ENCODE measurements around the gene ASB10. TPM values are rescaled to one million over a fixed set of nuclear protein-coding genes. Genes with fewer than 3 reads are reported as not detected.
A peak's percentile ranks its signal among the peaks of the same experiment; 100 is the strongest.

The ASB10 gene
- polyA plus RNA-seq, 1 experiment = not detected

DNA sequence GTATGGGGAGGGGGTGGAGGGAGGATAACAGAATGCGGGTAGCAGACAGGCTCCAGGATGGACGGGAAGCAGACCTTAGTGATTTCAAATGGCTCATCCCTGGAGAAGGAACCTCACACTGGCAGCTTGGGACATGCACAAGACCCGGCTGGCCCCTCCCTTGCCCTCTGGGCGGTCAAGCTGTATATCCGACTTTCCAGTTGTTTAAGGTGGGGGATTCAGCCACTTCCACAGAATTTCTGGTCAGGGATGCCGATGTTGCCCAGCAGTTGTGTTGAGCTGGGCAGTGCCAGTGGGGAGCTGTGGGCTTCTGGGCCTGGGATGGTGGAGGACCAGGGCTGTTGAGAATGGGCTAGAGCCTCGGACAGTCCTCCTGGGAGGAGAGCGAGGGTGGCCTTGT is 58.3 kb downstream of the ASB10 start:
- TF ChIP-seq, protein P1, sequence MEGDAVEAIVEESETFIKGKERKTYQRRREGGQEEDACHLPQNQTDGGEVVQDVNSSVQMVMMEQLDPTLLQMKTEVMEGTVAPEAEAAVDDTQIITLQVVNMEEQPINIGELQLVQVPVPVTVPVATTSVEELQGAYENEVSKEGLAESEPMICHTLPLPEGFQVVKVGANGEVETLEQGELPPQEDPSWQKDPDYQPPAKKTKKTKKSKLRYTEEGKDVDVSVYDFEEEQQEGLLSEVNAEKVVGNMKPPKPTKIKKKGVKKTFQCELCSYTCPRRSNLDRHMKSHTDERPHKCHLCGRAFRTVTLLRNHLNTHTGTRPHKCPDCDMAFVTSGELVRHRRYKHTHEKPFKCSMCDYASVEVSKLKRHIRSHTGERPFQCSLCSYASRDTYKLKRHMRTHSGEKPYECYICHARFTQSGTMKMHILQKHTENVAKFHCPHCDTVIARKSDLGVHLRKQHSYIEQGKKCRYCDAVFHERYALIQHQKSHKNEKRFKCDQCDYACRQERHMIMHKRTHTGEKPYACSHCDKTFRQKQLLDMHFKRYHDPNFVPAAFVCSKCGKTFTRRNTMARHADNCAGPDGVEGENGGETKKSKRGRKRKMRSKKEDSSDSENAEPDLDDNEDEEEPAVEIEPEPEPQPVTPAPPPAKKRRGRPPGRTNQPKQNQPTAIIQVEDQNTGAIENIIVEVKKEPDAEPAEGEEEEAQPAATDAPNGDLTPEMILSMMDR (IDR thresholded peaks at IDR 0.05; ENCODE audit: insufficient read depth, low read depth, low read length) = no peak
- POLR2A ChIA-PET = no interaction called here
- CTCF ChIA-PET = interaction anchor here (1.8 kb wide), 1 partner anchor 41 kb away, joined by 5 read pairs; no protein-coding TSS in a partner anchor
- no peak overlapping the region for H3K4me3 ChIP-seq (ENCODE audit: low read depth, low read length)
- peaks cover 44% of the 10 kb centered on the region for H3K36me3 ChIP-seq (ENCODE audit: control insufficient read depth, insufficient read depth, low read length)
- no peaks in the 10 kb centered on the region for H3K27me3 ChIP-seq (ENCODE audit: control insufficient read depth, insufficient read depth, low read length)
- no peak for DNase-seq (ENCODE audit: low read depth)

DNA sequence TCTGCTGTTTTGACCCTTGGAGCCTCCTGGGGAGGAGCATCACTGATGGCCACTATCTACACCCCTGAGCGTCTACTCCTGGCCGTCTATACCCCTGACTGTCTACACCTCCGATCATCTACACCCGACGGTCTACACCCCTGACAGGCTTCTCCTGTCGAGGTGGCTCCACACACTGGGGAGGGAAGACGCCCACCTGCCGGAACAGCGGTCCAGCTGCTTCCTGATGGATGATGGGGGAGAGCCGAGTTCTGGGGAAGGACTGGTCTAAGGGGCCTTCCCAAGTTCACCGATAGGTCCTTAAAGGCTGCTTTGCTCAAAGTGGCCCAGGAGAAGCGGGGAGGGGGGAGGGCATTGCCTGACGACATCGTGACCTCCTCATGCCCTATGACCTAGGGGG is 58.9 kb downstream of the ASB10 start:
- no peak for DNase-seq (ENCODE audit: low read depth)
- H3K36me3 ChIP-seq (ENCODE audit: control insufficient read depth, insufficient read depth, low read length) = peaks cover 47% of the 10 kb centered on the region
- no peaks in the 10 kb centered on the region for H3K27me3 ChIP-seq (ENCODE audit: control insufficient read depth, insufficient read depth, low read length)
- no peak overlapping the region for H3K4me3 ChIP-seq (ENCODE audit: low read depth, low read length)
- POLR2A ChIA-PET = no interaction called here
- CTCF ChIA-PET = interaction anchor here (0.7 to 1.8 kb wide), 3 partner anchors 12 to 411 kb away, joined by 3 to 5 read pairs (median 4); no protein-coding TSS in a partner anchor
- TF ChIP-seq, protein P1 (IDR thresholded peaks at IDR 0.05; ENCODE audit: insufficient read depth, low read depth, low read length) = no peak

DNA sequence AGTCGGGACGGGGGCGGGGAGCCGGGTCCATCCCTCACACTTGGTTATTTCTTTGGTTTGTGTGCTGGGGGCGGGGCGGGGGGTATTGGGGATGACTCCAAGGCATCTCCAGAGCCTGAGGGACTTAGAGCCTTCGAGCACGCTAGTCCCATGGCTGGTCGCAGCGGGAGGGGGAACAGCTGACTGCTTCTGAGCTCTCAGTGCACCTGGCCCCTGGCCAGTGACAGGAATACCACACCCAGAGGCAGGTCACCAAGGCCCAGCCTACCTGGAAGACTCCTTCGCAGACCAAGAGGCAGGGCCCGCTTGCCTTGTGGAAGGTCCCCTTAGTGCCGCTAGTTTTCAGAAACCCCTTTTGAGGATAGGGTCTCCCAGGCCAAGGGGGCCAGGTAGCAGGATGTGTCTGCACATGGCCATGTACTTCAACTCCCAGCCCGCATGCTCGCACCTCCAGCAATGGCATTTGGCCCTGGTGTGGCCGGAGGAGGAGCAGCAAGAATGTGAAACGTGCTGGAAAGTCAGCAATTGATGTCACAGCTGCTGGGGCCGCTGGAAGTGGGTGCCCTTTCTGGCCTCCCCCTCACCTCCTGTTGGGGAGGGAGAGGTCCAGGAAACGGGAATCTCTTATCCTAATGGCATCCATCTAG is 60.4 kb downstream of the ASB10 start:
- TF ChIP-seq, protein P1 (IDR thresholded peaks at IDR 0.05; ENCODE audit: insufficient read depth, low read depth, low read length) = no peak
- peaks cover 42% of the 10 kb centered on the region for H3K36me3 ChIP-seq (ENCODE audit: control insufficient read depth, insufficient read depth, low read length)
- H3K27me3 ChIP-seq (ENCODE audit: control insufficient read depth, insufficient read depth, low read length) = no peaks in the 10 kb centered on the region
- ChIA-PET POLR2A (no interaction called here), CTCF (interaction anchor here (0.8 to 4.4 kb wide), 3 partner anchors 11 to 43 kb away, joined by 4 to 36 read pairs (median 5); no protein-coding TSS in a partner anchor)
- H3K4me3 ChIP-seq (ENCODE audit: low read depth, low read length) = no peak overlapping the region
- no peak for DNase-seq (ENCODE audit: low read depth)

DNA sequence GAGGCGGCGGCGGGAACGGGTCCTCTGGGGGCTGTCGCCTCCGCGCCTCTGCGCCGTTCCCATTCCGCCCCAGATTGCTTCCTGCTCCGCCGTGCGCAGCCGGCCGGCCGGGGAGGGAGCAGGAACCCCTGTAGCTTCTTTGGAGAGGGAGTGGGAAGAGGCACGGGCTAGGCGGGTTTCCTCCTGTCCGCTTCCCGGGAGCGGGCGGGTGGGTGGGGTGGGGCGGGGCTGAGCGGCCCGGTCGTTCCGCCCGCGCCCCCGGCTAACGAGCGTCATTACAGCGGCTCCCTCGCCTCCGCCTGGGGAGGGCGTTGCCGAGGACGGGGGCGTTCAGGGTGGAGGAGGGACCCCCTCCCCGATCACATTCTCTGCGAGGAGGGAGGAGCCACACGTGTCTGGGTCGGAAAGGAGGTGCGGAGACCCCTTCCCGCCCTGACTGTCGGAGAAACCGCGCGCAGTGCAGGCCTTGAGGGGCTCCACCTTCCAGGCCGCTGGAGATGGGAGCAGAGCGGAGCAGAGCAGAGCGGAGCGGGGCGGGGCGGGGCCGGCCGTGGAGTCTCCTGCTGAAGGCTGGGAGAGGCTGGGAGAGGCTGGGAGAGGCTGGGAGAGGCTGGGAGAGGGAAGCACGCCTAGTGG is 61.1 kb downstream of the ASB10 start:
- peaks cover 42% of the 10 kb centered on the region for H3K36me3 ChIP-seq (ENCODE audit: control insufficient read depth, insufficient read depth, low read length)

More for the DNA sequence above, 61.1 kb downstream of the ASB10 start:
- DNase-seq (ENCODE audit: low read depth) = no peak
- POLR2A ChIA-PET = no interaction called here
- Histone ChIP-seq H3K27me3 (ENCODE audit: control insufficient read depth, insufficient read depth, low read length) (no peaks in the 10 kb centered on the region), H3K4me3 (ENCODE audit: low read depth, low read length) (peak overlapping the region; percentile 26)
- CTCF ChIA-PET = interaction anchor here (4.4 kb wide), 1 partner anchor 12 kb away, joined by 36 read pairs; no protein-coding TSS in a partner anchor
- TF ChIP-seq, protein P1 (IDR thresholded peaks at IDR 0.05; ENCODE audit: insufficient read depth, low read depth, low read length) = no peak

Other genes starting within 250 kb of the ASB10 start
- 0.02 and 0.06 TPM in 2 replicates for gene KCNH2, start 208.9 kb downstream of the ASB10 start, polyA plus RNA-seq (2011; rRNA removed)
- gene NOS3, start 196.2 kb downstream of the ASB10 start, polyA plus RNA-seq (2011; rRNA removed) = 0.60 and 1.3 TPM in 2 replicates
- 0.07 and 0.15 TPM in 2 replicates for gene ATG9B, start 162.8 kb downstream of the ASB10 start, polyA plus RNA-seq (2011; rRNA removed)
- gene ABCB8, start 158.8 kb downstream of the ASB10 start, polyA plus RNA-seq (2011; rRNA removed) = 13.0 and 23.6 TPM in 2 replicates
- gene ASIC3, start 138.7 kb downstream of the ASB10 start, polyA plus RNA-seq (2011; rRNA removed) = 0.26 and 0.45 TPM in 2 replicates
- gene CDK5, start 129.4 kb downstream of the ASB10 start, polyA plus RNA-seq (2011; rRNA removed) = 30.0 and 33.2 TPM in 2 replicates
- gene SLC4A2, start 127.7 kb downstream of the ASB10 start, polyA plus RNA-seq (2011; rRNA removed) = 59.0 and 86.1 TPM in 2 replicates
- 49.3 and 89.9 TPM in 2 replicates for gene FASTK, start 106.4 kb downstream of the ASB10 start, polyA plus RNA-seq (2011; rRNA removed)
- gene TMUB1, start 103.8 kb downstream of the ASB10 start, polyA plus RNA-seq (2011; rRNA removed) = 13.6 and 27.8 TPM in 2 replicates
- 43.9 and 52.1 TPM in 2 replicates for gene AGAP3, start 100.8 kb downstream of the ASB10 start, polyA plus RNA-seq (2011; rRNA removed)
- gene GBX1, start 19.6 kb downstream of the ASB10 start, polyA plus RNA-seq (2011; rRNA removed) = not detected in 2 replicates
- gene H2BK1, start 23.2 kb upstream of the ASB10 start, polyA plus RNA-seq (2011; rRNA removed) = not detected in 2 replicates
- gene ABCF2, start 40.0 kb upstream of the ASB10 start, polyA plus RNA-seq (2011; rRNA removed) = 44.2 and 62.5 TPM in 2 replicates
- 26.1 and 42.6 TPM in 2 replicates for gene CHPF2, start 45.2 kb upstream of the ASB10 start, polyA plus RNA-seq (2011; rRNA removed)
- gene SMARCD3, start 61.4 kb upstream of the ASB10 start, polyA plus RNA-seq (2011; rRNA removed) = 37.7 and 46.6 TPM in 2 replicates
- 44.5 and 46.3 TPM in 2 replicates for gene NUB1, start 154.6 kb upstream of the ASB10 start, polyA plus RNA-seq (2011; rRNA removed)
- 0.04 TPM in 1 of 2 replicates, not detected in the other for gene WDR86, start 222.8 kb upstream of the ASB10 start, polyA plus RNA-seq (2011; rRNA removed)